Raji (cell line): Measurements from ENCODE around the gene CAPN2.

Source experiments
- POLR2A ChIP-seq: IDR thresholded peaks from 2 replicates; pipeline ENCODE4 v1.6.1; 2011; ENCODE audit warnings: low read depth, low read length, control low read depth; ENCODE audit not compliant: insufficient read depth

The CAPN2 gene

DNA sequence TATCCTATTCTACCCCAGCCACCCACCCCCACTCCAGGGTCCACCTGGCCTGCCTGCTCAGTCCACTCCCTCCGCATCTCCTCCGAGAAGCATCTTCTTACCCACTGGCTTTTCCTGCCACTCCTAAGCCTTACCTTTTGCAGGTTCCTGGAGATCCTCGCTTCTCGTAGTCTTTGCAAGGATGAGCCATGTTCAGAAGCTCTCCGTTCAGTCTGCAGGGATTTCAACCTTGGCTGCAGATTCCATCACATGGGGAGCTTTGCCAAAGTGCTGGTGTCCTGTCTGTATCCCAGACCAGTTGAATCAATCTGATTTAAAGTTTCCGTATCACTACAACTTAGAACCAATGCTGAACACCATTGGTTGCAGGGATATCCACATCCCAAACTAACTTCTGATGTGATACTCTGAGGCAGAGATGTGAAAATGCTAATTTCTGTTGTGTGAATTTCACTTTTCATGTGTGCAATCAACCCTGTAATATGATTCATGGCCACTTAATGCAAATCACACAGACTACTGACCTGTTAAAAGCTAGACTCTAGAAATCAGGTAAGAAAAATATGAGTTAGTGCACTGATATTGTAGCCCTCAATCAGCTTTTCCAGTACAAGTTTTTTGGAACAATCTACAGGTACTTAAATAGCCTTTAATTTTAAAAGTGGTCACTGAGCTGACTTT is 61.9 kb downstream of the CAPN2 start:
- TF ChIP-seq POLR2A: no peak

DNA sequence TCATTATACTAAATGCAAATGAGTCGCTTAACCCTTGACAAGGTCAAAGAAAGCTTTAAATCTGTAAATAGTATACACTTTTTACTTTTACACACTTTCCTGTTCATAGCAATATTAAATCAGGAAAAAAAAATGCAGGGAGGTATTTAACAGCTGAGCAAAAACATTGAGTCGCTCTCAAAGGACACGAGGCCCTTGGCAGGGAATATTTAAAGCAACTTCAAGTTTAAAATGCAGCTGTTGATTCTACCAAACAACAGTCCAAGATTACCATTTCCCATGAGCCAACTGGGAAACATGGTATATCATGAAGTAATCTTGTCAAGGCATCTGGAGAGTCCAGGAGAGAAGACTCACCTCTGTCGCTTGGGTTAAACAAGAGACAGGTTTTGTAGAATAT is 62.7 kb downstream of the CAPN2 start:
- no peak for TF ChIP-seq POLR2A

DNA sequence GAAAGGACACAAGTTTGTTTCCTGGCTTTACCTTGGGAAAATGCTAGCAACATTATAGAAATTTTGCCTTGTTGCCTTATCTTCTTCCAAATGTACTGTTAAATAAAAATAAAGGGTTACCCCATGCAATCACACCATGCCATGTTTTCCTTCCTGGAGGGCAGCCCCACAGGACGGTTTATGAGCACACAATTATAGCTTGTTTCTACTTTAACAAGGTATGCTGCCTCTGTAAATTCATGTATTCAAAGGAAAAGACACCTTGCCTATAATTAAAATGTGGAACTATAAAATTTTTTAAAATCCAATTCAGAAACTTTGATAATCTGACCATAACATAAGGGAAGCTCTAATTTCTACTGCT is 63.4 kb downstream of the CAPN2 start:
- TF ChIP-seq POLR2A: no peak

DNA sequence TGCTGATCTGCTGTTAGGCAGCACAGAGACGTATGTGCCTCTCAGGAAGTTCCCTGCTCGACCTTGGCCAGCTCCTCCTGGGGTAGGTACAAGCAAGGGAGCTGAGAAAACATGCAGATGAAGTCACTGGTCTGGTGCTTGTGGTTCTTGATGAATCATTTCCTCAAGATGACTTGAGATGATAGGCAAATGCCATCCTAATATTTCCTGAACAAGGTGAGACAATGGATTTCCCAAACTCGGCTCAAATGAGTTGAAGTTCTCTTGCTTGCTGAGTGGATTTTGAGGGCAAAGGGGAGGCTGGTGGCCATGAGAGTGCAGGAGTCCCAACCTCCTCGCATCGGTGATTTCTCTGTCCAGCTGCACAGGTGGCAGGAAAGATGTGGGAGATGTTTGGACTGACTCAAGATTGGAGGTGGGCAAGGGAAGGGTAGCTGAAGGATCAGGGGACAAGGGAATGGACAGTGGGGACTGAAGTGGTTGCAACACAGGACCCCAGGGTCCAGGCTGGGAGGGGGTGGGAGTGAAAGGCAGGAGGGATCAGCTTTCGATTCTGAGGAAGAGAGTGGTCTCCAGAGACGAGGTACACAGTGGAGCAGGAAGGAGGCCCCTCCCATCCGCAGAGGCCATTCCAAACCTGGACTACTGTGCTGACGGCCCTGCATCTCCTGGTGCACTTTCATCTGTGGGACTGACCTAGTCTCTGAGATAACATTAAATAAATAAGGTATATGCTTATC is 63.9 kb downstream of the CAPN2 start:
- no peak for TF ChIP-seq POLR2A

DNA sequence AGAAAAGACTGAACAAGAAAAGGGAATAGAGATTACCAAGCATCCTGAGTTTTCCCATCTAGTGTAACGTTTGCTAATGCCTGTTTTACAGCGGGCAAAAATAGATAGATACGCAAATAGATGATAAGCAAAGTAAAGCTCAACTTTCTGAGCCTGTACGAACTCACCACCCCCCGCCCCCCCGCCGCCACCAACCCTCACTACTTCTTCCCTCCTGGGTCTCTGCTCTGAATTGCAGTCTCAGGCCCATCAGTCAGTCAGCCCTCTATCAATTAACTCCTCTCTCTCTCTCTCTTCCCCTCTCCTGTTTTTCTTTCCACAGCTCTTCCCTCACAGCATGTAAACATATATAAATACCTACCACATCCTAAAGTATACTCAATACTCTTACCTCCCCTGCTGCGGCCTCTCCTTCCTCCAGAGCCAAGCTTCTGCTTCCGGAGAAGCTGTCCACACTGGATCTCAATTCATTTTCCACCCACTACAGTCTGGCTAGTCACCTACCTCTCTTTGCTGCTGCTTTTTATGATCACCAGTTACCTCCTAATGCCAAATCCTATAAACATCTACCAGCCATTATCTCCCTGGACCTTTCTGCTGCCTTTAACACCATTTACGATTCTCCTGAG is 64.6 kb downstream of the CAPN2 start:
- no peak for TF ChIP-seq POLR2A

DNA sequence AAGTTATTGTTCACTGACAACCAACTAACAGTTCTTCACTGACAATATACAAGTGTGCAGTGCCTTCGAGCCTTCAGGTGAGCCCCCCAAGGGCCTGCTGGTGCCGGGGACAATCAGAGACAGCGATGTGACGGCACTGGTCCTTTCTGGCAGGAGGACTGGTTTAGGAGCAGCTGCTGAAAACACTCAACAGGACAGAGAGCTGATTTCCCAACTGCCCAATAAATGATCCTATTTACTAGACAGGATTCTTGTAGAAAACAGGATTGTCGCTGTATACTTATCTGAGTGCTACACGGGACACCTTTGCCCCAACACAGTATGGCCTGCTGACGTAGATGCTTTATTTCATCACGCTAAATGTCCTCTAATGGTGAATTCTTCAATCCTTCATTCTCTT is 68.0 kb downstream of the CAPN2 start:
- no peak for TF ChIP-seq POLR2A

DNA sequence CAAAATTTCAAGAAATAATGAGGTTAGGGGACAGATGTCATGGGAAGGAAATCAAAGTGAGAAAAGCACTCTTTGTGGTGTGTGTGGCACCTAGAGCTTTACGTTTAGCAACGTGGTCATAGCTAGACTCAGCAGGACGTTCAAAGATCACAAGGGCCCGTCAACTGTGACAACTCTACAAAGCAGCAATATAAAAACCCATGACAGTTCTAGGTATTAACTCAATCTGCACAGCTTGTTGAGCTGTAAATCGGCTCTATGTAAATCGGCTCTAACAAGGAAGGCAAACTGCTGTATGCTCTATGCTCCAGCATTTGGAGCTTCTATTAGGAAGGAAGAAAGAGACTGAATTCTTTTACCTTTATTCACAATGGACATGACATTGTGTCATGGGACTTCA is 68.6 kb downstream of the CAPN2 start:
- no peak for TF ChIP-seq POLR2A

DNA sequence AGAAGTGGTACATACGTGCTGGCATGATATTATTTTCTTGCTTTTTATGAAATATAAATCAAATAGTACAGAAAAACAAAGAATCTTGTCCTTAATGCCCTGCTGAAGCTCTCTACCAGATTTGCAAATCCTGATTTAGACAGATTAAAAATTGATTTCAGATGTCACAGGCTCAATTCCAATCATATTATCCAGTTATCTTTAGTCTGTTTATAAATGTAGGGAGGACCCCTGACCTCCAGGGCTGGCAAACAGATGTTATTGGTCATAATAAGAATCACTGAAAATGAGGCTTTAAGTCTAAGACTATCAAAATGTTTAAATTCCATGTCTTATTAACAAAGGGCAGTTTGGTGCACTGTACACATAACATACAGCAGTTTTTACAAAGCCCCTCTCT is 71.3 kb downstream of the CAPN2 start:
- no peak for TF ChIP-seq POLR2A

DNA sequence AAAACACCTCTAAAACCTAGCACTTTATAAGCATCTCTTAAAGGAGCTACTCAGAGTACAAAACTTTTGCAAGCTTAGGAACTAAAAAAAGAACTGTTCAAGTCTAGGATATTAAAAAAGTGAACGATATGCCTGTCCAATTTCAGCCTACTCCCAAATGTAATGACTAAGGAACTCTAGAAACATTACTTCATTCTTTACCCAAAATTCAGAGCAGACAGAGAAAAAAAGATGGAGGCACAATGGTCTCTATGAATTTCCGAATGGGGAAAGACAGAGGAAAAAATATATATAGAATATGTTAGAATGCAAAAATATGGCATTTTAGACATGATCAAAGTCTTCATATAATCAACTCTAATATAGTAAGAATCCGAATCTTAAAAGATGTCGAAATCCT is 72.2 kb downstream of the CAPN2 start:
- no peak for TF ChIP-seq POLR2A

DNA sequence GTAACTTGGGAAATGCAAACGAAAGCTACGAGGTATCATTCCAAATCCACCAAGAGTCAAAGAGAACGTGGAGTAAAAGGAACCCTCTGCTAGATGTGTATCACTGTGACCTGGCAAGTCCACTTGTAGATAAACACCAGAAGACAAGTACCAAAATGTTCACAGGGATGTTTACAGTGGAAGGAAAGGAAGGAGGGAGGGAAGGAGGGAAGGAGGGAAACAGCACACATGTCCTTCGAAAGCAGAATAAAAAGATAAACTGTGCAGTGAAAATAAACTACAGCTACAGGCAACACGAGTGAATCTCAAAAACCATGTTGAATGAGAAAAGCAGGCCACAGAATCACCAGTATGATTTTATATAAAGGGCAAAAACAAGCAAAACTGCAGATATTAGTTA is 73.5 kb downstream of the CAPN2 start:
- no peak for TF ChIP-seq POLR2A

DNA sequence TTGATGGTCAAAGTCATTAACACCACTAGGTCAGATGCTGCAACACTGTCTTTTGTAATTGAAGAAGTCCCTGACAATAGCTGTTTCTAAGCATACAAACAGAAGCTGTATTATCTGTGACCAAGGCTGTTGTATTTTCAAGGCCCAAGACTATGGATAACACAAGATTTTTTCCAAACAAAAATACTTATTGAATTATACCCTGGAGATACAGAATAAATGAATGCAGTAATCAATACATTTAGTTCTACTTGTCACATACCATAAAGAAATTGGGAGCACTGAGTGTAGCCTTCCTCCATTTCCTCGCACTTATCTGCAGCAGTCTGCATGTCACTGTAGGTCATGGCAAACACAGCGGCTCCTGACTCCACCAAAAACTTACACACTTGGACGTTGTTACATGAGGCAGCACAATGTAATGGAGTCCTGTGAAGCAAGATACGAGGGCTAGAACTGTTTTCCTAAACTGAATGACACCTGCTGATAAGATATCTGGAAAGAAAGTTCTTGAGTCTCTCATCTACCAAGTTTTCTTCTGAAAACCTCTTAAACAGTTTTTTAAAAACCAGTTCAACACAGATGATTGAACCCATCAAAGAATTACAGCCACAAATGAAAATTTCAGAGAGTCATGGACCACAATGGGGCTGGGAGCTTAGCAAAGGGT is 76.5 kb downstream of the CAPN2 start:
- TF ChIP-seq POLR2A: no peak

DNA sequence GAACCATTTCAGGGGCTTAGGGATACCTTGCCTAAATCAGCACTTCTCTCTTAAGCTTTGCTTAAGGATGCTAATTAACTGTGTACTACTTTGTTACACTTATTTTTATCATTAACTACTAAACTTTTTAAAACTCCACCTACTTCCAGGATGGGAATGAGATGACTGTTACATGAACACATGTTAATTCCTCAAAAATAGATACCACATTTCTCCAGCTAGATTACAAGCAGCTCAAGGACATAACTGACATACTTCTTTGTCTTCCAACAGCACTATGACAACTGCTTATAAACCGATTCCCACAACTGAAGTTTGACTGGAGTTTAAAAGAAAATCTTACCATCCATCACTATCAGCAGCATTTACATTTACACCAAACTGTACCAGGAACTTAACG is 79.7 kb downstream of the CAPN2 start:
- no peak for TF ChIP-seq POLR2A

DNA sequence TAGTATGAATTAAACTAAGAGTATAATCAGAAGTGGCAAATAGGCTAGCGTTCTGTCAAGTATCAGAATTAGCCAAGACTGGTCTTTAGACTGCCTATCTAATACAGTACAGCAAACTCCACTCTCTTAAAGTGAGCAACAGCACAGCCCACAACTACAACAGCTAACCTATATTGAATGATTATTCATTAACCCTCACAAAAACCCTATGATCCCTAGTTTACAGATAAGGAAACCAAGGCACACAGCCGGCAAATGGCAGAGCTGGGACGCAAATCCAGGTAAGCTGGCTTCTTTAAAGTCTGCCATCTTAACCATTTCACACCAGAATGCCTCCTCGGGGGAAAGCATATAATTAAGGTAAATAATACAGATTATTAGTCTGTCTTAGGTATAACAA is 81.4 kb downstream of the CAPN2 start:
- no peak for TF ChIP-seq POLR2A

DNA sequence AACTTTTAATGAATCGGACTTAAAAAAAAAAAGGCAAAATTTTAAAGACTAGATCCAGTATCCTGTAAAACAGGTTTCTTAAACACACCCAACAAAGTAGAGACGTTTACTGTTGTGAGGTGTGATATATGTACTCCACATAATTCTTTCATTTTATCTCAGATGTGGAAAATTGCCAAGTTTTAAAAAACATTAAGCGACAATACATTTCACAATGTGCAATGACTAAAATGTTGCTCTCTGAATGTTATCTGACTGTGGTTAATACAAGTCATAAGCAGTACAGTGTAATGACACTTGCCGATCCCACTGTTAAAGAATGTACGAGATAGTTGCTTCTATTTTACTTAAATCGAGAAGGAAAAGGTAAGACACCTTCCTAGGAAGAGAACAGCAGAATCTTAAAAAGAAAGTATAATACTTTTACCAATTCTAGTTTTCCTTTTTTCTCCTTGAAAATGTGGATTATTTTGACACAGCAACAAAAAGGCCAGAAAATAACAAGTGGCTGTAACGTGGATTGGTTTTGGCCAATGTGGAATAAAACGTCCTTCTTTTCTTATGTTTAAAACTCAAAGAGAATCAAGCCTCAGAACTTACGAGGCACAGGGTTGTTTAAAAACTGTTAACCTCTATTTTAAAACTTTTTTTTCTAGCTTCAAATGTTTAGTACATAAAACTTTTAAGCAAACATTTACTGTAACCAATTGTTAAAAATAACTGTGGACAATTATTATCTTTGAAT is 82.0 kb downstream of the CAPN2 start:
- no peak for TF ChIP-seq POLR2A

DNA sequence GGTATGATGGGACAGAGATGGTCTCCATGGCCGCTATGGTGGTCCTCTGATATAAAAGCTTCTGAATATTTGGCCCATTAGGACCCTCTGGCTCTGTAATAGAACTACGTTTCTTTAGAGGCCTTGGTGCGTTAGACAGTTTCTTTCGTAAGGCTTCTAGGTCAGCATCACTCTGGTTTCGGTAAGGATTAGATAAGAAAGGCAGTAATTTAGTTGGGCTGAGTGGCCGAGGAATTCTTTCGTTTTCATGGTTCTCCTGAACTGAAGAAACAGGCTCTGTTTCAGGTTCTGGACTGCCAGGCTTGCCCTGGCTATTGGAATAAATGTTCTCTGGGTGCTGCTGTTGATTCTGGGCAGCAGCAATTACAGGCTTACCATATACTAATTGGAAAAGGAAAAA is 83.9 kb downstream of the CAPN2 start:
- TF ChIP-seq POLR2A: no peak
